CD1c-positive myeloid dendritic cell (primary cell): ENCODE results near the gene SLC35F3.

Experiments used
- DNase-seq: peaks from one replicate; pipeline ENCODE4 v3.0.0-alpha.2; 2016; ENCODE audit errors: extremely low spot score

Gene SLC35F3

DNA sequence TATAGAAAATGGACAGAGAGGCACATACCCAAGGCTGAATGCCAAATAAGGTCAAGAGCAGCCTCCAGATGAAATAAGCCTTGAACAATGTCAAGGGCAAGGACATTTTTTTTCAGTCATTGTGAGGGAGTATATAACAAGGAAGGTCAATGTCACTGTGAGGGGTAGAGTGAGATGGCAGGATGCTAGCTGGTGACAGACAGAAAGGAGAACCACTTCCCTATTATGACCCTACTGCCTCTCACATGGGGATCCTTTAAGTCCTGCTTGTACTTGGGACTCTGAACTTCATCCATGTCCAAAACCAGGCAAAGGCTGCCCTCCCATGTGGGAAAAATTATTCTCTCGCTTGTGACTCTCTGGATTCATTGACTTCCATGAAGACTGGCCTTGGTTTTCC is 349.3 kb downstream of the SLC35F3 start:
- no peak for DNase-seq

DNA sequence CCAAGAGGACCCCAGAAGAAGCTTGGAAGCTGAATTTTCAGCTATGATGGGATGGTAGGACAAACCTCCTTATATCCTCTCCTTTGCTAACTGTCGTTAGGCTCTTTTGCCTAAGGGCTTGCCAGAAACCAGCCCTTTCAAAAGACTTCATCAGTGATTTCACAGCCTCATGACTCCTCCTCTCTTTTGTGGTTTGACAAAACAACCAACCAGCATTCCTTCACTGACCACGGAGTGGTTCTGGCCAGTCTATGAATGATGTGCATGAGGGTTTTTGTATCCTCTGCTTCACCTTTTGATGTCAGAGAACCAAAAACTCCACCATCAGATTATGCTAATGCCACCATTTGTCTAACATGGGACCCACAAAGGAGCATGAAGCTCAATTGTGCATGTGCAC is 351.9 kb downstream of the SLC35F3 start:
- no peak for DNase-seq

DNA sequence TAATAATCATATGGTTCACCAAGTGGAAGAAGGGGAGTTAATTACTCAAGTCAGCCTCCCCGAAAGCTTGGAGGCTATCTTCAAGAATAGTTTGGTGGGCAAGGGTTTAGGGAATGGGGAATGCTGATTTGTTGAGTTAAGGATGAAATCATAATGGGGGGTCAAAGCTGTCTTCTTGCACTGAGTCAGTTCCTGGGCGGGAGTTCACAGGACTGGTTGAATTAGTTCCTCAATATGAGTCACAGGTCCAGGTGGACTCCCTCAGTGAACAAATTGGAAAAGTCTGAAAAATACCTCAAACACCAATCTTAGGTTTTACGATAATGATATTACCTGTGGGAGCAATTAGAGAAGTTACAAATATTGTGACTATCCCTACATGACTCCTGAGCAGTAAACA is 353.6 kb downstream of the SLC35F3 start:
- no peak for DNase-seq

DNA sequence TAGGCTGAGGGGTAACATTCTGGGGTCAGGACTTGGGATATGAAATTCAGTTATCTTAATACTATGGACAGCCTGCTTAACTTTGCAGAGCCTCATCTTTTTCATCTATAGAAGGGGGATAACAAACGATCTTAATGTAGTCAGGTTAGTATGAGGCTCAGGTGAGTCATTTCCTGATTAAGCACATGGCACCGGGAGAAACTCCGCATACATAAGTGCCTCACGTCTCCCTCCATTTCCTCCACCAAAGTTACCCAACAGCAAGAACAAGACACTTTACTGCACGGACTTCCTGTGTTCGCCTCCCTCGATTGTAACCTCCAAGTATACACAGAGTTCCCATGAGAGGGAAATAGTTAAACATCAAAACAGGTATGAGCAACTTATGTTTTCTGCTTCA is 356.1 kb downstream of the SLC35F3 start:
- DNase-seq: no peak

DNA sequence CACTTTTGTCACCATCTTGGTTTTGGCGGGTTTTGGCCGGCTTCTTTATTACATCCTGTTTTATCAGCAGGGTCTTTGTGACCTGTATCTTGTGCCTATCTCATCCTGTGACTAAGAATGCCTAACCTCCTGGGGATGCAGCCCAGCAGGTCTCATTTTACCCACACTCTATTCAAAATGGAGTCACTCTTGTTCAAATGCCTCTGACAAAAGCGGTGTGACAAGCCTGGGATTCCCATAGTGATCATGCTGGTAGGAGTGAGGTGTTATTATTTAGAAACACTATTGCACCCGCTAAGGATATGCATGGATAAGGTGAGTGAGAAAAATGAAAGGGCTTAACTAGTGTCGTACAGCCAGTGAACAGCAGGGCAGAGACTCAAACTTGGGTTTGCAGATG is 357.1 kb downstream of the SLC35F3 start:
- no peak for DNase-seq

DNA sequence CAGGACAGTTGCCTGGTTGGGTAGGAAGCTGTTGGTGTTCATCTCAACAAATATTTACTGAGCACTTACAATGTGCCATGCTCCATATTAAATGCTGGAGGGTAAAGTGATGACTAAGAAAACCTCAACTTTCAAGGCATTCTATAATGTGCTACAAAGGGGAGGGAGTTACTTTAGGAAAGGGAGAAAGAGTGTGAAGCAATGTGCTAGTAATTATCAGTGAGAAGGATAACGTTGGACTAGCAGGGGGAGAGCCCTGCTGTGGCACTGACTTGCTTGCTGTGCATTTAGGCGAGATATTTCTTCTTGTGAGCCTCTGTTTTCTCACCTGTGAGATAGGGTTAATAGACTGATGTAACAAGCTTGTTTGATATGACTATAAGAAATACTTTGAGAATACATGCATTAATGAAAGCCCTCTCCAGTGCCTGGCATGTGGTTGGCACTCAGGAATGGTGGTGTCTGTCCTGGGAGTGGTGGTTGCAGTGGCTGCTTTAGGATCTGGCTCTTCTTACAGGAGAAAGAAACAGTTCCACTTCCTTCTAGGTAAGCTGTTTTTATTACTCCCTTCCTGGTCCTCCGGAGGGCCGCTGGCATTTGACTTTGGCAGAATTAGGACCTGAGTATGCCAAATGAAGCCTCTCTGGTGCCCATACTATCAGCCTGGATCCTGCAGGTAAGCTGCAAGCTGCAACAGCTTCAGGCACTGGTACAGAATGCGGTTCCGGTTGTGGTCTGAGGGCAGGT is 357.7 kb downstream of the SLC35F3 start:
- DNase-seq: no peak

DNA sequence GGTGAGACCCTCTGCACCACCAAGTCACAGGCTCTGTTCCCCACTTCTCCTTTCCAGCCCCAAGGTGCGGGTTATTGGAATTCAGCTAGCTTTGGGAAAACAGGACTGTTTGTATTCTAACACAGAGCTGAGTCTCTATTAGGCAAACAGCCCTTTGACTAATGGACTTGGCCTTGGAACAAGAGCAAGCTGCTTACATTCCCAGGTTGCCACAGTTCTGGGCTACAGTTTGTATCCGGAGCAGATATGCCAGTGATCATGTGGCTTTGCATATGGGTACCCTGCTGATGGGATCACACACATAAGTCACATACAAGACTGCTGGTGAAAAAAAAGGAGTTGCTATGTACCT is 358.3 kb downstream of the SLC35F3 start:
- DNase-seq: no peak

DNA sequence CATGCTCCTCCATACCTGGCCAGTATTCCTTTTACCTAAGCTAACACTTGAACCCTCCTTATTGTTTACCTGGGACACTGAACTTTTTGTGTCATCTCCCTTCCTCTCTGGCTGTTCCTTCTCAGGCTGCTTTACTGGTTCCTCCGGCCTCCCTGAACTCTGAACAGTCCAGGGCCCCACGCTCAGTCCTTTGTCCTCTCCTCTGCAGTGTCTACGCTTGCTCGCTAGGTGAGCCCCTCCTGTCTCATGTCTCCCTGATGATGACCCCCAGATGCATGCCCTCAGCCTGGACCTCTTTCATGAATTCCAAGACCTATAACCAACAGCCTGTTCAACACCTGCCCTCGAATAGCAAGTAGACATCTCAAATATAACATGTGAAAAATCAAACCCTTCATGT is 360.4 kb downstream of the SLC35F3 start:
- DNase-seq: no peak

DNA sequence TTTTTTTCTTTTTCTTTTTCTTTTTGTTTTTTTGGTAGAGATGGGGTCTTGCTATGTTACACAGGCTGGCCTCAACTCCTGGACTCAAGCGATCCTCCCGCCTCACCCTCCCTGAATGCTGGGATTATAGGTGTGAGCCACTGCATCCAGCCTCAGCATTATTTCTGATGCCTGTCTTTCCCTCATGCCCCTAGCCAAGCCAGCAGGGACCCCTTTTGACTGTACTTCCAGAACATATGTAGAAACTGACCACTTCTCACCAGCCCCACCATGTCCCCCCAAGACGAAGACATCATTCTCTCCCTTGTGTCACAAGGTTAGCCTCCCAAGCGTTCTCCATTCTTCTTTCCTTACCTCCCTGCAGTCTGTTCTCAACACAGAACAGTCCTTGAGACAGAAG is 360.8 kb downstream of the SLC35F3 start:
- DNase-seq: no peak

DNA sequence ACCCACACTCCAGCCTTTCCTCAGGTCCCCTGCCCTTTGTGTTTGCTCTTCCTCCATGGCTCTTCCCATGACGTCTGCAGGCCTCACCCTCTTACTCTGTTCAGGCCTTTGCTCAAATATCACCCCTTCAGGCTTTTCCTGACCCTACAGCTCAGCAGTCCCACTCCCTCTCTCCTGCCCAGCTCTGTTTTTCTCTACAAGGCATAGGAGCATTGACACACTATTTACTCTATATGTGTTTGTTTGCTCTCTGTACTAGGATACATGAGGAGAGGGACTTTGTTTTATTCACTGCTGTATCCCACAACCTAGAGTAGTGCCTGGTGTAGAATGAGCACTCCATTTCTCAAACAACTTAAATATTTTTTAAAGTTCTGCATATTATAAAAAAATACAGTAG is 361.4 kb downstream of the SLC35F3 start:
- no peak for DNase-seq

DNA sequence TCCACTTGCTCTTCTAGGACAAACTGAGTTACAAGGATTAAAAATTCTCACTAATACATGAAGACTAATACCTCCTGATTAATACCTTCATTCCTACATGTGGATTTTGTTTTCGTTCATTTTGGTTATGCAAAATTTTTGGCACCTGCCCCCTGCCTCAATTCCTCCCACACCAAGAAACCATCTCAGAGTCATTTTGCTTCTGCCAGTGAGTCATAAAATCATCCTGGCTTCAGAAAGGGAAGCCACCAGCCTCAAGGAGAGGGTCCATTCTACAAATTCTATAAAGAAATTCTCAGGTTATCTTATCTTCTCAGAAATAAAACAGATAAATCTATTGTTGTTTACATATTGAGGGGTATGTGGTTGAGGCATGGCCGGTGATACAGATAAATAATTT is 365.6 kb downstream of the SLC35F3 start:
- DNase-seq: no peak

DNA sequence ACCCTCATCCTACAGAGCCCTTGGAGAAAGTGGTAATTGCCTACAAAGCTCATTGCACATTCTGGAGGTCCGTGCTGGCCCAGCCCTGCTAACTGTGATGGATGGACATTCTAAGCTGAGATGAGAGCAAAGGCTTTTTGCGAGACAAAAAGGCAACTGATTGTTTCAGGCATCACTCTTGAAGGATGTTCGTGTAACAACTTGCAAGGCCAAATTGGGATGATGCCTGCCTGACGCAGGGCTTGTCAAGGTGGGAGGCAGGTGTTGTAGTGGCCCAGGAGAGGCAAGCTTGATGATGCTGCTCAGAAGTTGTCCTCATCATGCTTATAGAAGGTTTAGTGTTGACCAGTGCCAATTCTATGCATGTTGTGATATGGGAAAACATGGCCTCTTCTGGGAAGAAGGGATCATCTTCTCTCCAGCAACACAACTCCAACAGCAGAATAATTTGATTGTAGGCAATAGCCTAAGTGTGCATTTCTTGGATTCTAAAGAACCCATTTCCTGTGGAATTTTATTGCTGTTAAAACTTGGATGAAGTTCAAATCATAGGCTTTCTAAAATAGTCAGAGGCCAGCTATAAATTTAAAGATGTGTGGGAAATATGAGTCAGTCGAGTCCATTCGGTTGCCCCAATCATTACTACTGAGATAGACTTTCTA is 366.2 kb downstream of the SLC35F3 start:
- DNase-seq: no peak

DNA sequence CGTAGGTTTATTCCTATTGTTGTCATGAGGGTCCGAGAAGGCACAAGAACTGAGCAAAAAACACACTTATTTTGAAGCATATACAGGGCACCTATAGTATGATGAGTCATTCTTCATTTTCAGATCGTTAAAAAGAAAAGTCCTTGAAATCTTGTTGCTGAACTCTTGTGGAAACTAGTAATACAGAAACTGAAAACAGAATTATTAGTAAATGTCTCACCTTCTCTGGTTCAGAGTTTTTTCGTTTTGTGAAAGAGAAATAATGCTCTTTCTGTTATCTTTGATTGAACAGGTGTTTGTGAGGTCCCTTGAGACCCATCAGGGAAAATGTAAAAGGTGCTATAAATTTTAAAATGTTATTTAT is 366.7 kb downstream of the SLC35F3 start:
- no peak for DNase-seq

DNA sequence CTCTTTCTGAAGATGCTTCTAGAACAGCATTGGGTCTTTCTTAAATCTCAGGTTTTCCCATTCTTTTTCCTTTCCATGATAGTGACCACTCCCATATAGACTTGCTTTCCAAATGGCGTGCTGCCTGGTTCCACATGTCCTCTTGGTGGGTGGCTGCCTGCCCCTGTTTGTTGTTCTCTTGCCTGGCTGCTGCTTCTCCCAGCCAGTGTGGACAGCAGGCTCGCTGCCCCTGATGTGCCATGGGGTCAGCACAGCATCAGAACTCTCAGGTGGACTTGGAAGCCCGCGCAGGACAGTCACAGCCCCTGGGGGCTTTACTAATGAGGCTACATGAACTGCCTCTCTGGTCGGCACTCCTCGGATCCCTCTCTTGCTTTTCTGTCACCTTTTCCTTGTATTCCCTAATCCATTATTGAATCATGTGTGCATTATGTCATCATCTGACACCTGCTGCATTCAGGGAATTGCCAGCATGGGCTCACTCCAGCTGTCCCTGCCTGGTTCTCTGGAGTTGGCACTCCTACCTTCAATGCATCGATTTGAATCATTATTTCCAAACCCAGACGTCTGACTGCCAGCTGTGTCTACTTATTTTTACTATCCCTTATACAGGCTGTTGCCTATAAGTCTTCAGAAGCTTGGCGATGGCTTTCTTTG is 368.3 kb downstream of the SLC35F3 start:
- DNase-seq: no peak

DNA sequence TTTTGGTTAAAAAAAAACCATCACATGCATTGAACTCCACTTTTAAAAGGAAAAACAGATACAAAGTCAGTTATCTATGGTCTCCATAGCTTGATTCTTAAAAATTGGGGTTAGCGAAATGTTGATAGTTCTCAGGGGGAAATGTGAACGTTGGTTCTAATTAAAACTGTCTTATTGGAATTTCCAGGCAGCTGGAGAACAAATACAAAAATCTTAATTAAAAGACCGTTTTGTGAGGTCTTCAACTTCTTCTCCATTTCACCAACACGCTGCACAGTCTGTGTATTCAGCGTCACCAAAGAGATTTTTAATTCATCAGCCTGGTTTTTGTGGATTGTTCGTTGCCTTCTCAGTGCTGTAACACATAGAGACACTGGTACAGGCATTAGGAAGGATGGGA is 369.5 kb downstream of the SLC35F3 start:
- DNase-seq: no peak

DNA sequence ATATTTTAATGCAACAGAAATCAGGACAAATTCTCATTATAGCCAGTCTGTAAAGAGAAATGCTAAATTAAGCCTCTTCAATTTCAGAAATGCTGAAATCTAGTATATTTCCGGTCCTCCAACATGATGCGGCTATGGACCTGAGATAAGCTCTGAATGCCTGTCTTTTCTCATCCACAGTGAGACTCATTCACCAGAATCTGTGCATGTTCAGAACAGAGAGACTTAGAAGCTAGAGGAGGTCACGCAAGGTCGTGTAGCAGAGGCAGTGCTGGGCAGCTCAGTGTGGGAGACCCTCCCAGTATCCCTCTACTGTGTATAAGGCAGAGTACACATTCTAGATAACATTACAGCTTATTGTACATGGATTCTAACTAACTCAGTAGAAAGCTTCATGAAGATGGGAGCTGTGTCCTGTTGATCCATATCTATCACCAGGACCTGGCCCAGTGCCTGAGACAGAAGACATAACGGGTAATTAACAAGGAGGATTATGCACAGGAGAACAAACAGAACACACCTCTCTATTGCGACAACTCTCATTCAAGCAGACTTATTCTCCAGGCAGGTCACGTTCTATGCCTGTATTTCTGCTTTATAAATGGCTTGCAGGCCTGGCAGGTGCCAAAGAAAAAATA is 371.8 kb downstream of the SLC35F3 start:
- no peak for DNase-seq

DNA sequence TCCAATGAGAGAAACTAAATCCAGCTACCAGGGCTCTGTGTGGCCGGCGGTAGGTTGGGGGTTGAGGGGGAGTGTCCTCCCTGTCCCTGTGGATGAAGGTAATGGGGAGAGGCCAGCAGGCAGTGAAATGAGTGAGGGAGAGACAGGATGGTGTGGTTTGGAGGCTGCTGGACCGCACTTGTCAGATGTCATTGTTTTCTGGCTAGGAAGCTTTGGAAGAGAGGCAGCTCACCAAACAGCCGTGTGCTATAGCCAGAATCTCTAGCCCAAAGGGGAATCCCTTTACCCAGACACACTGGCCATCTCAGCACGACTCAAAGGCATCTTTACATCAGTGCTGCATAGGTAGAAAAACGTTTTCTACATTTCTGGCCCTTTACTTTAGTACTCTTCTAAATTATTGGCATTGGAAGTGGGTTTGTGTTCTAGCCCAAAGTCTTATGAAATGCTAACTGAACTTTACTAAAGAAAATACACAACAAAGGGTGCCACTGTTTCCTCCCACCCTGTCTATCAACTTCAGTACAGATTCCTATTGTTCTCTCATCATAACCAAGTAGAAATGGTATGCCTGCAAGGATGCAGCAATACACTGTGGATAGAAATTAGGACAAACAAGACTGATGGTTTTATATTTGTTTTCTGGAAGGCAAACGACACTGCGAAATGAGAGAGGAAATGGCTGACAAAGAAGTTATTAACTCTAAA is 372.8 kb downstream of the SLC35F3 start:
- no peak for DNase-seq

DNA sequence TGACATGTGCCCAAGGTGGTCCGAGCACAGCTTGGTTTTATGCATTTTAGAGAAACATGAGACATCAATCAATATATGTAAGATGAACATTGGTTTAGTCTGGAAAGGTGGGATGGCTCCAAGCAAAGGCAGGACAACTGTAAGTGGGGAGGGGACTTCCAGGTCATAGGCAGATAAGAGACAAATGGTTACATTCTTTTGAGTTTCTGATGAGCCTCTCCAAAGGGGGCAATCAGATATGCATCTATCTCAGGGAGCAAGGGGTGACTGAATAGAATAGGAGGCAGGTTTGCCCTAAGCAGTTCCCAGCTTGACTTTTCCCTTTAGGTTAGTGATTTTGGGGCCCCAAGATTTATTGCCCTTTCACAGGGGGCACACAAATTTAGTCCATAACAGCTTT is 374.5 kb downstream of the SLC35F3 start:
- no peak for DNase-seq

DNA sequence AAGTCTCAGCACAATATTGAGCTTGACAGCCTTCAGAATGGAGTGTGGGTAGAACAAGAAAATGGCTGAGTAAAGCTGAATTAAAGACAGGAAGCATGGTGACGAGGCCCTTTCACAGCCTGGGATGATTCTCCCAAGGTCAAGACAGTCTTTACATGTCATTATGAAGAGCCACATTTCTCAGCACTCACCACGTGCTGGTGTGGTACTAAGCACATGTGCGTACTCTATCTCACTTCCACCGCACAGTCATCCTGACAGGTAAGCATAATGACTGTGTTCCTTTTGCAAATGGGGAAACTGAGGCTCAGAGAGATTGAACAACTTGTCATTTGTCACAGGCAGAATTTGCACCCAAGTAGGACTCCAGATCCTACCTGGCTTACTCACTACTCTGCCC is 376.0 kb downstream of the SLC35F3 start:
- DNase-seq: no peak

DNA sequence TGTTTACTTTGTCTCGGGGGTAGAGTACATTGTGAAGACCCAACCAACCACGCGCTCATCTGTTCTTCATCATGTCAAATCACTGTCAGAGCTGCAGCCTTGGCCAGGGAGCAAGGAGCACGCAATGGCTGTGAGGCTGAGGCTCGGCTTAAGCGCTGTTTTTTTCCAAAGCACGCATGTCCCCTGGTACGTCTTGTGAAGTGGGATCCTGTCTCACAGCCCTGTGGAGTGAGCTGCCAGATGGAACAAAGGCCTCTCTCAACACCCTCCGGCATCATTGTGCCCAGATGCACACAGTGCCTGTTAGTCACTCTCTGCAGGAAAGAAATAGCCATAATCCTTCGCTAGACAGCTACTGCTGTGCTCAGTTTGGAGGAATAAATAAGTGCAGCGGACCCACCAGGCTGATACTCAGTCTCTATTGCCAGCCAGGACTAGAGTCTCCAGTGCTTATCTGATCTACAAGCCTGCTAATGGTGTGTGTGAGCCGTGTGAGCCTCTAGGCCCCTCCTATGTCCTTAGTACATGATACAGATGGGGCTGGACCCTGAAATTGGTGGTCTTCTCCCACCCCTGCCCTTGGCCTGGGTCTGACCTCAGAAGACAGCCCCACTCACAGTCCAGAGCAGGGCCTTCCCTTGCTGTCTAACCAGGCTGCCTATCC is 377.5 kb downstream of the SLC35F3 start:
- no peak for DNase-seq

DNA sequence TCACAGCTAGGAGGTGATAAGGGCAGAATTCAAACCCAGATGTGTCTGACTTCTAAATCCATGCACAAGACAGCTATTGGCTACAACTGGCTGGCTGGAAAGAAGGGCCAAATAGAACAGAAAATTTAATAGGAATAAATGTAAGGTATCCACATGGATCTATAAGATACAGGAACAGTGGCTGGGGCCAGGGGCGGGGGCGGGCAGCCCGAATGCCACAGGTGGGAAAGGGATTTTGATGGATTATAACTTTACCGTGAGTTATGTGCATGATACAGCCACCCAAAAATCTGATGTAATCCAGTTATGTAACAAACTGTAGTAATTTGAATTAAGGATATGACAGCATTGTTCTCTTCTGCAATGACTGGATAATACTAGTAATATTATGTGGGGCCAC is 381.7 kb downstream of the SLC35F3 start:
- no peak for DNase-seq

DNA sequence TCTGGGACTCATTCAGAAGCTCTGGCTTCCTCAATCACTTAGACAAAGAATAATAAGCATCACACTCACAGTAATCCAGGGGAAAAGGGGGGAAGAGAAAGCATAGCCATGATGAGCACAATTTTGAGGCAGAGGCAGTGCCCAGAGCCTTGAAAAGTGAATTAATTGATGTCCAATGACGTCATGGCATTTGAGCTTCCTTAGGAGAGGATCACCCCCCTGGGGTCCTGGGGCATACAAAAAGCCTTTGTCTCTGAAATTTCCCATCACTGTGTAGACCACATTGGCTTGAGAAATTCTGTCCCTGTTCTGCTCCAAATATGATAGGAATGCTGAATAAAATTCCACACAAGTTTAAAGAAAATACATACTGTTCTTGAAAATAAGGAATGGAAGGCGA is 384.5 kb downstream of the SLC35F3 start:
- DNase-seq: no peak
